Type B pancreatic cell (in vitro differentiated cells): Measurements from ENCODE around the gene PLD1. TPM values are rescaled to one million over a fixed set of nuclear protein-coding genes. Genes with fewer than 3 reads are reported as not detected.
"Not testable (repeated sequence)": the region's sequence is repeated elsewhere in the genome, so short reads cannot be mapped to it uniquely, and the experiment has no call there.

Experiments
- DNase-seq: peaks from one replicate; pipeline ENCODE4 v3.0.0; 2021; ENCODE audit warnings: mixed read lengths; ENCODE audit not compliant: unreplicated experiment; ENCODE audit errors: extremely low spot score
- H3K27ac Mint-ChIP-seq: 2 replicates; pipeline ENCODE4 v1.8.0; 2021; ENCODE audit warnings: mild to moderate bottlenecking, mixed read lengths
- H3K27me3 Mint-ChIP-seq: 2 replicates; pipeline ENCODE4 v1.8.0; 2021; ENCODE audit warnings: mixed read lengths
- H3K36me3 Mint-ChIP-seq: 2 replicates; pipeline ENCODE4 v1.8.0; 2021; ENCODE audit warnings: mixed read lengths
- H3K4me1 Mint-ChIP-seq: one replicate; pipeline ENCODE4 v1.8.0; 2021; ENCODE audit warnings: mixed read lengths; ENCODE audit not compliant: unreplicated experiment
- H3K4me3 Mint-ChIP-seq: 2 replicates; pipeline ENCODE4 v1.8.0; 2021; ENCODE audit warnings: mild to moderate bottlenecking, mixed read lengths
- H3K9me3 Mint-ChIP-seq: 2 replicates; pipeline ENCODE4 v1.8.0; 2021; ENCODE audit warnings: mixed read lengths
- total RNA-seq: library from RNA; stranded (reverse); gene quantifications from 2 replicates; pipeline ENCODE4 v1.2.1, GENCODE V29; 2021; ENCODE audit warnings: low replicate concordance
- TF ChIP-seq, protein P1 (sequence below): fragments of 200-600 bp; sonication (generic); conservative IDR thresholded peaks from 2 replicates; pipeline ENCODE4 v1.5.0; 2021; ENCODE audit warnings: antibody characterized with exemption, mild to moderate bottlenecking

Gene PLD1
- total RNA-seq, 1 donor from 2014 or later = 33.3 TPM

DNA sequence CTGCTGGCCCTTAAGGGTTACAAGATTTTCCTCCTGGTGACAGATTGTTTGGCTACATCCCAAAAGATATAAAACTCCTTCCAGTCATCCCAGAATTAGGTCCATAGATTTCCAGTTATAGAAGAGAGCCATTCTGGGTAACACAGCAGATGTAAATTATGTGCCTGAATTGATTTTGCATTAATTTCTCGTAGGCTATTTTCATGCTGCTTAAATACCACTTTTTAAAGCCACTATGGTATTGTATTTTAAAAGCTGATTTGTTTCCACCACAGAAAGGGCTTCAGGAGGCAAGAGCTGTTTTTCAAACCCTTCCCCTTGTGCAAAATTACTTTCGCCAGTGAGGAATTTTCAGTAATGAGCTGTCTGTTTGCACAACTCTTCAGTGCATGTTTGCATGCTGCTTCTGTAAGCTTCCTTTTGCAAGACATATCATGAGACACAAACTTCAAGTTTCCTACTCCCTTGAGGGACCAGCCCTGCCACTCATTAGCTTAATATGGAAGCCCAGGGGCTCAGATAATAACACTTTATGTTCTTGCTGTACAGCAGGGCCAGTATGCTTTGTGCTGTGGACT lies 244.7 kb downstream of the PLD1 start:
- H3K4me3 Mint-ChIP-seq = no peak overlapping the region

DNA sequence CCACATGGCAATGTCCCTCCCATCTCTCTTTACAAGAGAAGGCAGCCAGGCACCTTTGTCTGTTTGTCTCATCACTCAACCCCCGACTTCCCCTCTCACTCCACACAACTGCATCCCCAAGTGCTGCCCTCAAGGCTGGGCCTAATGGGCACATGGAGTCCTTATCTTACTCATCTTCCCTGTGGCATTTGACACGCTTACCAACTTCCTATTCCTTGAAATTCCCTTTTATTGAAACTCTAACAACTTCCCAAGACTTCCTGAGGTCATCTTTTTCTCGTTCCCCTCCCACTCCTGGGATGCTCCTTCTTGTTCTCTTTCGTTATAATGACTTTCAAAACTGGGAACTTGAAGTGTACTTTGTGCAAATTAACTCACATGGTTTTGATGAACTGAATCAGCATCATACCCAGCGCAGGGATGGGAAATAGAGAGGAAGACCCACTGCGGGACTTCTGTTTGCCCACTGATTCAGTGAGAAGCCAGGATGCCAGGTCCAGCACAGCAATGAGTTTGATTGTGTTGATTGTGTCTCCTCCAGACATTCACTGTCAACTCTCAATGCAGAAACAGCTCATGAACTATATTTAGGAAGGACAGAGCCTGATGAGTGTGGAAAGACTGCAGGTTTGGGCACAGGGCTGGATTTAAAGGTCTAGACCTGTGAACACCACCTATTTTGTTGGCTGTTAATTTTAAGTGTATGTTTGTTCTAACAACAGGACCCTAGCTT lies 245.4 kb downstream of the PLD1 start:
- Mint-ChIP-seq H3K4me1 (peaks cover 16% of the 10 kb centered on the region), H3K27ac (no peak overlapping the region), H3K27me3 (peaks cover 5% of the 10 kb centered on the region), H3K36me3 (no peaks in the 10 kb centered on the region), H3K9me3 (peaks cover 5% of the 10 kb centered on the region), H3K4me3 (no peak overlapping the region)
- TF ChIP-seq, protein P1, sequence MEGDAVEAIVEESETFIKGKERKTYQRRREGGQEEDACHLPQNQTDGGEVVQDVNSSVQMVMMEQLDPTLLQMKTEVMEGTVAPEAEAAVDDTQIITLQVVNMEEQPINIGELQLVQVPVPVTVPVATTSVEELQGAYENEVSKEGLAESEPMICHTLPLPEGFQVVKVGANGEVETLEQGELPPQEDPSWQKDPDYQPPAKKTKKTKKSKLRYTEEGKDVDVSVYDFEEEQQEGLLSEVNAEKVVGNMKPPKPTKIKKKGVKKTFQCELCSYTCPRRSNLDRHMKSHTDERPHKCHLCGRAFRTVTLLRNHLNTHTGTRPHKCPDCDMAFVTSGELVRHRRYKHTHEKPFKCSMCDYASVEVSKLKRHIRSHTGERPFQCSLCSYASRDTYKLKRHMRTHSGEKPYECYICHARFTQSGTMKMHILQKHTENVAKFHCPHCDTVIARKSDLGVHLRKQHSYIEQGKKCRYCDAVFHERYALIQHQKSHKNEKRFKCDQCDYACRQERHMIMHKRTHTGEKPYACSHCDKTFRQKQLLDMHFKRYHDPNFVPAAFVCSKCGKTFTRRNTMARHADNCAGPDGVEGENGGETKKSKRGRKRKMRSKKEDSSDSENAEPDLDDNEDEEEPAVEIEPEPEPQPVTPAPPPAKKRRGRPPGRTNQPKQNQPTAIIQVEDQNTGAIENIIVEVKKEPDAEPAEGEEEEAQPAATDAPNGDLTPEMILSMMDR = no peak
- DNase-seq = no peak

More for the DNA sequence above, 244.7 kb downstream of the PLD1 start:
- H3K27me3 Mint-ChIP-seq = peaks cover 5% of the 10 kb centered on the region
- peaks cover 5% of the 10 kb centered on the region for H3K9me3 Mint-ChIP-seq
- H3K36me3 Mint-ChIP-seq = no peaks in the 10 kb centered on the region
- TF ChIP-seq, protein P1 = no peak
- no peak for DNase-seq
- H3K4me1 Mint-ChIP-seq = peaks cover 16% of the 10 kb centered on the region
- no peak overlapping the region for H3K27ac Mint-ChIP-seq

DNA sequence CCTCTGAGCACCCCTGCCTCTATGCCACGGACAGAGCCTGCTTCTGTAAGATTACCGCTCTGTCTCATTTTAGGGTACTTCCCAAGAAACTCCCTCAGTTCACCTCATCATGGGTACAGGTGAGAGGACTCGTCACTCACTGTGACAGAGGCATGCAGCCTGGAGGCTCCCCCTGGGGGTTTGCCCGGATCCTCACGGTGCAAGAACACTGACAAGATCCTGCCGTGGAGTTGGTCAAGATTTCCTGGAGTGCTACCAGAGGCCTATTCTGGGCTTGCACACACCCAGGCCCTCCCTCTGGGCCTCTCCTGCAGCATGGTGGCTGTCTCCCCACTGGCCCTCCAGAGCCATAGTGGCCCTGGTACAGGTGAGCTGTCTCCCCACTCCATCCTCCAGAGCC lies 247.0 kb downstream of the PLD1 start:
- Mint-ChIP-seq H3K9me3 (no peaks in the 10 kb centered on the region), H3K4me1 (peaks cover 18% of the 10 kb centered on the region), H3K27me3 (peaks cover 5% of the 10 kb centered on the region), H3K4me3 (no peak overlapping the region), H3K27ac (no peak overlapping the region), H3K36me3 (no peaks in the 10 kb centered on the region)
- TF ChIP-seq, protein P1 = no peak
- no peak for DNase-seq

DNA sequence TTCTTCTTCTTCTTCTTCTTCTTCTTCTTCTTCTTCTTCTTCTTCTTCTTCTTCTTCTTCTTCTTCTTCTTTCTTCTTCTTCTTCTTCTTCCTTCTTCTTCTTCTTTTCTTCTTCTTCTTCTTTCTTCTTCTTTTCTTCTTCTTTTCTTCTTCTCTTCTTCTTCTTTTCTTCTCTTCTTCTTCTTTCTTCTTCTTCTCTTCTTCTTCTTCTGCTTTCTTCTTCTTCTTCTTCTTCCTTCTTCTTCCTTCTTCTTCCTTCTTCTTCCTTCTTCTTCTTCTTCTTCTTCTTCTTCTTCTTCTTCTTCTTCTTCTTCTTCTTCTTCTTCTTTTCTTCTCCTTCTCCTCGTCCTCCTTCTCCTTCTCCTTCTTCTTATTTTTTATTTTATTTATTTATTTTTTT lies 247.8 kb downstream of the PLD1 start:
- not testable (repeated sequence) for H3K27ac Mint-ChIP-seq, H3K36me3 Mint-ChIP-seq, H3K9me3 Mint-ChIP-seq

DNA sequence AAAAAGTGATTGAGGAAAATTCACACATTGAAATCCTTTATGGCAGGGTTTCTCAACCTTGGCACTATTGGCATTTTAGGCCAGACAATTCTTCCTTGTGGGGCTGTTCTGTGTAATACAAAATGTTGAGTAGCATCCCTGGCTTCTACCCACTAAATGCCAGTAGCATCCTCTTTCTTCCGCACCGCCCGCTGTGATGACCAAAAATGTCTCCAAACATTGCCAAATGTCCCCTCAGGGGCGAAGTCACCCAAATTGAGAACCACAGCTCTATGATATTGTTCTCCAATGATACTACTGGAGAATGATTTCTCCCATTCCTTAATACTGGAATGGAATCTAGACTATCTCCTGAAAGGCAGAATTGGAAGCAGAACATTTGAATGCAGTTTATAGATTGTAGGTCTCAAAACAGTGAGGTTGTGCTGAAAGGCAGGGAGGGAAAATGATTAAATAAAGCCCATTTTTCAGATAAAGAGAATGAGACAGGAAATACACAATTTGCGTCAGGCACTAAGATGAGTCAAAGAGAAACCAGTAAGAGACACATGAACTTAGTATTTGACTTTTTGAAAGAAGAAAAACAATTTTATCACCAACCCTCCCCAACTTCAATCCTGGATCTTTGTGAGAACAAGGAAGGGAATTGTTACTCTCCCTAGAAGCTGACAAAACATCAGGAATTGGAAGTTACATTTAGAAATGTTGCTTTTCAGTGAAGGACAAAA lies 248.5 kb downstream of the PLD1 start:
- H3K27me3 Mint-ChIP-seq = peaks cover 5% of the 10 kb centered on the region
- H3K4me1 Mint-ChIP-seq = peaks cover 26% of the 10 kb centered on the region
- H3K4me3 Mint-ChIP-seq = no peak overlapping the region
- no peaks in the 10 kb centered on the region for H3K36me3 Mint-ChIP-seq
- no peaks in the 10 kb centered on the region for H3K9me3 Mint-ChIP-seq
- TF ChIP-seq, protein P1 = no peak
- DNase-seq = no peak
- no peak overlapping the region for H3K27ac Mint-ChIP-seq

More for the DNA sequence above, 247.8 kb downstream of the PLD1 start:
- not testable (repeated sequence) for H3K27me3 Mint-ChIP-seq, DNase-seq, H3K4me3 Mint-ChIP-seq
- peaks cover 24% of the 10 kb centered on the region for H3K4me1 Mint-ChIP-seq

DNA sequence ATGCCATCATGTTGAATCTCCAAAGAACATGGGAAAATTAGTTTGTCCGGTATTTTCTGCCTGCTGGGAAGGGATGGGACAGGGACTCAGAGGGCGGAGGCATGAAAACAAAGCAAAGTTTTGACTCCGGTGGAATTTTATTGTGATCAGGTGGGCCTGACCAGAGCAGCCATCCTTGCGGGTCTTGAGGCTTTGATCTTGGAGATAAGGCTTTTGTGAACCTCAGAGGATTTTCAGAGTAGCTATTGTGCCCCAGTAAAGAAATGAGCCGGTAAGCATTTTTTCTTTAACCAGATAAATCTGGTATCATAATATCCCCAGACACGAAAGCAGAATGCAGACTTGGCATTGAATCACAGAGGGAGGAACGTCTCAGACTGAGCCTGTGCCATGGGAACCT lies 250.7 kb downstream of the PLD1 start:
- Mint-ChIP-seq H3K9me3 (no peaks in the 10 kb centered on the region), H3K27me3 (peaks cover under 1% of the 10 kb centered on the region), H3K4me1 (peaks cover 14% of the 10 kb centered on the region), H3K36me3 (no peaks in the 10 kb centered on the region), H3K27ac (no peak overlapping the region), H3K4me3 (no peak overlapping the region)
- TF ChIP-seq, protein P1 = no peak
- no peak for DNase-seq
